ENCODE measurements around the gene UGT3A1.

UGT3A1 gene

GRCh38 chr5:36006163-36006562, 15.0 kb upstream of the UGT3A1 start:
- TF ChIP-seq, protein P1, sequence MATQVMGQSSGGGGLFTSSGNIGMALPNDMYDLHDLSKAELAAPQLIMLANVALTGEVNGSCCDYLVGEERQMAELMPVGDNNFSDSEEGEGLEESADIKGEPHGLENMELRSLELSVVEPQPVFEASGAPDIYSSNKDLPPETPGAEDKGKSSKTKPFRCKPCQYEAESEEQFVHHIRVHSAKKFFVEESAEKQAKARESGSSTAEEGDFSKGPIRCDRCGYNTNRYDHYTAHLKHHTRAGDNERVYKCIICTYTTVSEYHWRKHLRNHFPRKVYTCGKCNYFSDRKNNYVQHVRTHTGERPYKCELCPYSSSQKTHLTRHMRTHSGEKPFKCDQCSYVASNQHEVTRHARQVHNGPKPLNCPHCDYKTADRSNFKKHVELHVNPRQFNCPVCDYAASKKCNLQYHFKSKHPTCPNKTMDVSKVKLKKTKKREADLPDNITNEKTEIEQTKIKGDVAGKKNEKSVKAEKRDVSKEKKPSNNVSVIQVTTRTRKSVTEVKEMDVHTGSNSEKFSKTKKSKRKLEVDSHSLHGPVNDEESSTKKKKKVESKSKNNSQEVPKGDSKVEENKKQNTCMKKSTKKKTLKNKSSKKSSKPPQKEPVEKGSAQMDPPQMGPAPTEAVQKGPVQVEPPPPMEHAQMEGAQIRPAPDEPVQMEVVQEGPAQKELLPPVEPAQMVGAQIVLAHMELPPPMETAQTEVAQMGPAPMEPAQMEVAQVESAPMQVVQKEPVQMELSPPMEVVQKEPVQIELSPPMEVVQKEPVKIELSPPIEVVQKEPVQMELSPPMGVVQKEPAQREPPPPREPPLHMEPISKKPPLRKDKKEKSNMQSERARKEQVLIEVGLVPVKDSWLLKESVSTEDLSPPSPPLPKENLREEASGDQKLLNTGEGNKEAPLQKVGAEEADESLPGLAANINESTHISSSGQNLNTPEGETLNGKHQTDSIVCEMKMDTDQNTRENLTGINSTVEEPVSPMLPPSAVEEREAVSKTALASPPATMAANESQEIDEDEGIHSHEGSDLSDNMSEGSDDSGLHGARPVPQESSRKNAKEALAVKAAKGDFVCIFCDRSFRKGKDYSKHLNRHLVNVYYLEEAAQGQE (IDR thresholded peaks at IDR 0.05; ENCODE audit: insufficient read depth in 1 of 2, low read depth in 2 of 2, low read length in 2 of 2) = no peak
- TF ChIP-seq TAF1 (IDR thresholded peaks at IDR 0.05; ENCODE audit: borderline replicate concordance, insufficient read depth, low read length) (no peak), POLR2AphosphoS5 (IDR thresholded peaks at IDR 0.05; ENCODE audit: low read depth, low read length) (no peak), SIN3A (IDR thresholded peaks at IDR 0.05; ENCODE audit: borderline replicate concordance, insufficient read depth, low read length) (no peak), FOXP2 (optimal IDR thresholded peaks at IDR 0.05; ENCODE audit: borderline replicate concordance, extremely low read depth, extremely low read length, insufficient read depth) (no peak)

- TF ChIP-seq FOXP2 (optimal IDR thresholded peaks at IDR 0.05; ENCODE audit: borderline replicate concordance, extremely low read depth, extremely low read length, insufficient read depth) (no peak), SIN3A (IDR thresholded peaks at IDR 0.05; ENCODE audit: borderline replicate concordance, insufficient read depth, low read length) (no peak), POLR2AphosphoS5 (IDR thresholded peaks at IDR 0.05; ENCODE audit: low read depth, low read length) (no peak), TAF1 (IDR thresholded peaks at IDR 0.05; ENCODE audit: borderline replicate concordance, insufficient read depth, low read length) (no peak)
- TF ChIP-seq, protein P1 (IDR thresholded peaks at IDR 0.05; ENCODE audit: insufficient read depth in 1 of 2, low read depth in 2 of 2, low read length in 2 of 2) = no peak
These were observed 9.8 kb upstream of the UGT3A1 start for GRCh38 chr5:36001032-36001431.

DNA sequence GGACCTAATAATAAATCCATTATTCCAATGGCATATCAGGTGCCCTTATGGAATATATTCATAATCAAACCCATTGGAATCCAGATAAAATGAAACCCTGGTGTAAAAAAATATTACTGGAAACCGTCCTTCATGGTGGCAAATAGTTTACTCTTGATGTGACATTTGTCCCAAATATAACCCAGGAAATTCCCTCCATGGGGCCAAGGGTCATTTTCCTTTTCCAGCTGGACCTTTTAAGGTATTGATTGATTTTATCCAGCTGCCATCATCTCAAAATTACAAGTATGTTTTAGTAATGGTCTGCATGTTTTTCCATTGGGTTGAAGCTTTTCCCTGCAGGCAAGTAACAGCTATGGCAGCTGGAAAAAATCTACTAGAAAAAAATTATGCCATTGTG, 8.4 kb upstream of the UGT3A1 start:
- TF ChIP-seq POLR2AphosphoS5 (IDR thresholded peaks at IDR 0.05; ENCODE audit: low read depth, low read length) (no peak), FOXP2 (optimal IDR thresholded peaks at IDR 0.05; ENCODE audit: borderline replicate concordance, extremely low read depth, extremely low read length, insufficient read depth) (no peak), TAF1 (IDR thresholded peaks at IDR 0.05; ENCODE audit: borderline replicate concordance, insufficient read depth, low read length) (no peak), SIN3A (IDR thresholded peaks at IDR 0.05; ENCODE audit: borderline replicate concordance, insufficient read depth, low read length) (no peak)
- TF ChIP-seq, protein P1 (IDR thresholded peaks at IDR 0.05; ENCODE audit: insufficient read depth in 1 of 2, low read depth in 2 of 2, low read length in 2 of 2) = no peak

- no peak for TF ChIP-seq FOXP2 (optimal IDR thresholded peaks at IDR 0.05; ENCODE audit: borderline replicate concordance, extremely low read depth, extremely low read length, insufficient read depth)
- TF ChIP-seq POLR2AphosphoS5 (IDR thresholded peaks at IDR 0.05; ENCODE audit: low read depth, low read length) = no peak
These were observed 4.9 kb upstream of the UGT3A1 start for GRCh38 chr5:35996076-35996475.

GRCh38 chr5:35990520-35990919, 670 bp downstream of the UGT3A1 start:
- no peak for TF ChIP-seq SIN3A (IDR thresholded peaks at IDR 0.05; ENCODE audit: borderline replicate concordance, insufficient read depth, low read length)
- TF ChIP-seq, protein P1 (IDR thresholded peaks at IDR 0.05; ENCODE audit: insufficient read depth in 1 of 2, low read depth in 2 of 2, low read length in 2 of 2) = no peak
- TF ChIP-seq TAF1 (IDR thresholded peaks at IDR 0.05; ENCODE audit: borderline replicate concordance, insufficient read depth, low read length) = no peak
- TF ChIP-seq FOXP2 (optimal IDR thresholded peaks at IDR 0.05; ENCODE audit: borderline replicate concordance, extremely low read depth, extremely low read length, insufficient read depth) = no peak
- no peak for TF ChIP-seq POLR2AphosphoS5 (IDR thresholded peaks at IDR 0.05; ENCODE audit: low read depth, low read length)
